HG02938 (cell line): ENCODE results near the gene EFNB2.

Experiments used
- ATAC-seq: cut with Tn5 transposase; IDR thresholded peaks from one replicate; pipeline ENCODE4 v1.9.1; 2021; ENCODE audit warnings: mild to moderate bottlenecking, moderate library complexity; ENCODE audit not compliant: unreplicated experiment

EFNB2 gene

DNA sequence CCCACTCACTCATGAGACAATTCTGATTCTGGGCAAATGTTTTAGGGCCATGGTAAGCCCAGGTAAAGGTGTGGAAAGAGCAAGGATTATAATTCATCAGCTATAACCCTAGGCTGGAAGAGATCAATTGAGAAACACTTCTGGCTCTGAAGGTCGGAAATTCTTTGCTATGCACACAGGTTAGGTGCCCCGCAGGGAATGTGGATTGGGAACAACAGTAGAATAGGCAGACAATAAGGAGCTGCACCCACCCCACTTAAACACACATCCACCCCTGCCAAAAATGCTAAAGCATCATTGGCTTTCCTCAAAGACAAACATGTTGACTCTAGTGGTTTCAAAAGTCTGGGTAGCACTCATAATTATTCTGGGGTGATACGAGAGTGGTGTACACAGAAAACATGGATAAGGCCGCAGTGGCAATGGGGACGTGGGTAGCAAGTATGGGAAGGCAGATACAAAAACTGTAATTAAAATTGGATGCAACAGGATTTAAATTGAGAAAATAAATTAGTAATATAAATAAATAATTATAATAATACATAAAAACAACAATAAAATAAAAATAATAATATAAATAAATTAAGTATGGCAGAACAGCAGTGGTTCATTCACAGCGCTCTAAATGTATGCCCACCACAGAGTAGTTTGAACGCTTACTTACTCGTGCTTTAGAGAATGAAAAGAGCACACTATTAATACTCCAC, 8.6 kb downstream of the EFNB2 start:
- ATAC-seq = no peak

DNA sequence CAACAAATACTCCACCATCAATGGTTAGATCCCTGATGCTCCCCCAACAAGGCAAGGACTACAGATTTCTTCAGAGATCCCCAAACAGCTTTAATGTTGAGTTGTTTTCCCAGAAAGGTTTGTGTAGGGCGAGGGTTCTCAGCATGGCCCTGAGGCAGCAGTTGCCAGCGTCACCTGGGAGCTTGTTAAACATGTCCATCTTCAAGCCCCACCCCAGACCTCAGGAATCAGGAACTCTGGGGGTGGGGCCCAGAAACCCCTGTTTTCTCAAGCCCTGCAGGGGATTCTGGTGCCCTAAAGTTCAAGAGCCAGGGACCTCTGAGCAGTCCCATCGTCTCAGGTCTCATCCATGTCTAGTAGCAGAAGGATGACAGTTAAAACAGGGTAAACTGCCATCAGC, 9.6 kb downstream of the EFNB2 start:
- no peak for ATAC-seq

DNA sequence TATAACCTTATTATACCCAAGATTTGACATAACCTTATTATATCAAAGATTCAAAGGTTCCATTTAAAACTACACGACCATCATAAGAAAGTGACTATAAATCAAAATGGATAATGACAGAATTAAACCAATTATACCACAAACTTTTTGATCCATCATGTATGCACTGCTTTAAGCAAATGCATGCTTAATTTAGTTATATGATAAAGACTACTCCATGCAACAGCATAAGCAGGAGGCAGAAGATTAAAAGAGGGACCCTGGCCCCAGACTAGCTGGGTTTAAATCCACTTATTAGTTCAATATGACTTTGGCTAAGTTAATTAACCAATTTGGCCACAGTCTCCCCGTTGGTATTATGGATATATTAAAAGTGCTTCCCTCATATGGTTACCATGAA, 11.4 kb downstream of the EFNB2 start:
- ATAC-seq = no peak

DNA sequence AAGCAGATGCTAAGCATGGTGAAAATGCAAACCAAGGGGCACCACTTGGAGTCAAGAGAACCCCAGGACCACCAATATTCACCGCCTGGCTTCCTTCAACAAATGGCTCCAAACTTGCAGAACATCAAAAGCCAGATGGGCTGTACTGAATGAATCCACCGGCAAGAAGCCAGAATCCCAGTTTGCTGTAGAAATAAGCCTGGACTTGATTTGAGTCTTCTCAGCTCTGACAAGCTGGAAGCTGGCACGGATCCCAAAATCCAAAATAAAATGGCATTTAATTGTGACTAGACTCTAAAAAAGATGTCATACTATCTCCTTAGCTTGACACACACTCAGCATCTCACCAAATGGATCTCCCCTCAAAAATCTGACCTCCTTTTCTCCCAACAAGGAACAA, 11.9 kb downstream of the EFNB2 start:
- no peak for ATAC-seq

DNA sequence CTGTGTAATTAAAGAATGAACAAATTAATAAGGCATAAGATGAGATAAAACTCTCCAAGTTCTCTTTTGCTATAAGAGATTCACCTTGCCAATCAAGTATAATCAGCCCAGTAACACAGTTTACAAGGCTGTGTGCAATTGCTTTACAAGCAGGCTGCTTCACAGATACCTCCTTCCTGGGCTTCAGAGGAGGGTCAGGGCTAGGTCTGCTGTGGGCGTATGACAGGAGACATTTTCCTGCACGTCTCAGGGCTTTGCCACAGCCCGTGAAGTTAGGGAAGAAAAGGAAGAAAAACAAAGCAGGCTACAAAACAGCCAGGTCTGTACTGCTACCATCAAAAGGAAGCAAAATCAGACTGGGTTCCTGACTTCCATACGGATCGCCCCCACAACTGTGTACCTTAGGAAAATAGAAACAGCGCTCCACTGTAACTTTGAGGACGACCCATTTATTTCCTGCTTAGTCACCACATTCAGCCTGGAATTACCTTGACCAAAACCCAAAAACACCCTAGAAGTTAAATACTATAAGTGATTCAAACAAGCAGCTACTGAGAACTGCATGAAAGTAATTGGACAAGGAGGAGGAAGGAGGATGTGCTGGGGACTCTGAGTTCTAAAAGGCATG, 12.4 kb downstream of the EFNB2 start:
- no peak for ATAC-seq

DNA sequence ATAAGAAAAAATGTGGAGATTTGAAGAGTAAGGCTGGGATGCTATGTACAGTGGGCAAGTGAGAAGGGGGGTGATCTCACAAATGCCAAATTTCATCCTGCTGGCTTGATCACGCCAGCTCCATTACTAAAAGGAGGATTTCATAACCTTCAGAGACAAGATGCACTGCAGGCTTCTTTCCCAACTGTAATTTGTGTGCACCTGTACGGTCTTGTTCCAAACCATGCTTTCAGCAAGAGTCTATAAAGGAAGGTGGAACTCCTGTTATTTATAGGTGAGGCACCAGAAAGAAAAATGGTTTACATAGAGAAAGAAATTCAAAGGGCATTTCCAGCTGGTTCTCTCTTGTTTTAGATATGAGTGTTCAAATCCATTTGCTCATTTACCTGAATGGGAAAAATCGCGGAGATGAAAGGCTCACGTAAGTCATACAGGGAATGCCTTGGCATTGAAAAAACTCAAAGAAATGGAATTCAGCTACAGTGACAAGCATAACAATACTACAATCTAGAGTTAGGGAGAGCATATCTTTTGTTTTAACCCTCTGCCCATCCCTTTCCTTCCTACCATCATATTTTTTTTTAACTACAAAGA, 13.3 kb downstream of the EFNB2 start:
- ATAC-seq = no peak

DNA sequence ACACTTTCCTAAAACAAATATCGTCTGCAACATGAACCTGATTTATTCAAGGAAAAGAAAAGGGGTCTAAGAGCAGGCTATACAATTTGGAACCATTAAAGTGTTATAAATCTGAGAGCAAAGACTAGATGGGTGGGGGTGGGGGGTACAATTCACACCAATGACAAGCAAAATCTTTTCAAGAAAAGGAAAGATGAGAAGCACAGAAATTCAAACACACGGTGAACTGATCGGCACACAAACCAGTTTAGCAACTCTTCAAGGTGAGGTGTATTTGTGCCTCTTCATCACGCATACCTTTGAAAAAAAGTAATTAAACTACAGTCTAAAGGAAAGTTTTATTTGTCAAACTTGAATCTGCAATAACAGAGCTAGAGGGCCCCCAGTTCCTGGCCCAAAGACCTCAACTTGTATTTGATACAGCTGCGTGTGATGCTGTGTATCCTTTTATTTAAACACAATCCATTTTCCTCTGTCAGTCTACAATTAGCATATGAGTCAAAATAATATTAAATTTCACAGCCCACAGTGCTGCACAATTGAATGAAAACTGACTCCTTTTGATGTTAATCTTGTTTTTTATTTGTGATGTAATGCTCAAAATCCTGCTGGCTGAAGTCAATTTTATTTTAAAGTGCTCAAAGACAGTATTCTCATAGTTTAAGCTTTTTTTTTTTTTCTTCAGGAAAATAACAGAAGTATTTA, 14.2 kb downstream of the EFNB2 start:
- no peak for ATAC-seq

DNA sequence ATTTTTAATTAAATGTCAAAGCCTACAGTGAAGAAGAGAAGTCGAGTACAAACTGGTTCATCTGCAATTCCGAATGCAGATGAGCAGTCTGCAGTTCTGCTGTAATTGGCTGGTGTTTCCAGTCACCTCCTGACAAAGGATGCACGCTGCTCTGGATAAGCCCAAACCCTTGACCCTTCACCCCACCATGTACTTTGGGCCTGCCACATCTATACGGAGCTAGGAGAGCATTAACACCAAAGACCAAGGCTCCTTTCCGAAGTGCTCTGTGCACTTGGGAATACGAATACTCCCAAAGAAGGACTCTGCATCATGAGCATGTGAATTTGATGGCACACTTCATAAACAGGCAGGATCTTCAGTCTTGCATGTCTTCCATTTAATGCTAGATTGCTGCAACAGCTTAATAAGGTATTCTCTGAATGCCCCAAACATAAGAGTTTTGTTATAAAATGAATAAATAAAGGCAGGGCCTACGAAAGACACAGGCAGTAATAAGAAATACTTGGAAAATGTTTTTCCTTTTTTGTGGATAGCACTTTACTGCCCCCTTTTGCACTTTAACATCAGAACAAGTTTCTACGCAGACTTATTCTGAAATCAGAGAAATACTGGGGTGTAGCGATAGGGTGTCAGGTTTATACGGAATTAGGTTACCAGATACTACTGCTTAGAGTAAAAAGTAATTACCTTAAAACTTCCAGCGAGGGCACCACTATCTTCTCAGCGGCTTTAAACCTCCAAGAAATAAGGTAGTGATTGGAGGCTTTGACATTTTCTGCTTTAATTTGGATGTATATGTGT, 15.0 kb downstream of the EFNB2 start:
- no peak for ATAC-seq

DNA sequence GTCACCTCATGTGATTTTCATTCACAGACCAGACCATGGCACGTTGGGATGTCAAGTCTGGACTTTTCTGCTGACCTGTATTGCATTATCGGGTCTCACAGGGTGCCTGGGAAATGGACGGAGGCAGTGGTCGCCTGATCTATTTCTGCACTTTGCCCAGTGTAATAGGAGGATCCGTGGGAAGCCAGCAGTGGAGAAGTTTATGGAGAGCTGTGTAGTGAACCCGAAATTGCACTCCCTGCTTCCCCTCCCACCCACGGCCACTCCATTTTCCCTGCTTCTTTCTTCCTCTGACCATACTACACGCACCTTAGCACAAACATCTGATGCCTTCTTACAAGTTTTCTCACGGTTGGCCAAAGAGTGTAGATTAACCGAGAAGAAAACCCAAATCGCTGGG, 16.9 kb downstream of the EFNB2 start:
- ATAC-seq = no peak

DNA sequence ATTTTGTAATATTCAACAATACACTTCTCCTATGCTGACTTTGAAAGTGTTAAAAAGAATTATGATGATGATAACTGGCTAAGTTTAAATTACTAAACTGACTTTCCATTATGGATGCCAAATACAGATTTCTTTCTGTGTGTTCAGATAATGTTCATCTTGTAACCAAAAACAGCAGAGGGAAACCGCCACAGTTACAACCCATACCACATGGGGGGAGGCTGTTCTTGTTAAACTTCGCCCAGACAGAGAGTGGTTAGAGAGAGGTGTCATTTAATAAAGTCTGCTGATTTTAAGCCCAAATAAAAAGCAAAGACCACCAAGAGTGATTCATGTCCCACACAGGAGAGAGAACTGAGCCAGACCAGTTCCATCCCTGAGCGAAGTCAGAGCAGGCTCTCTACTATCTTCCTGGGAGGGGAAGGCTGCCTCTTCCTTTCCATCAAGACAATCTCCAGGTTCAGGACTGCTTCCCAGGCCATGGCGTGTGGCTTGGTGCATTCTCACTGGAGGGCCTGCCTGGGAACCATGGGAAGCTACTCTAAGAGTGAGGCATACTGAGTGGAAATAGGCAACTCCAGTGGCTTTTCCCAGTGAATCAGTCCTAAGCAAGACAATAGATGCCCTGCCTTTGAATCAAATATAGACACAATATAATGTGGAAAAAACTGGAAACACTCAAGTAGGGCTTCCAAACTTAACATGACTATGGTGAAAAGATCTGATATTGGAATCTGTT, 18.2 kb downstream of the EFNB2 start:
- ATAC-seq = no peak

DNA sequence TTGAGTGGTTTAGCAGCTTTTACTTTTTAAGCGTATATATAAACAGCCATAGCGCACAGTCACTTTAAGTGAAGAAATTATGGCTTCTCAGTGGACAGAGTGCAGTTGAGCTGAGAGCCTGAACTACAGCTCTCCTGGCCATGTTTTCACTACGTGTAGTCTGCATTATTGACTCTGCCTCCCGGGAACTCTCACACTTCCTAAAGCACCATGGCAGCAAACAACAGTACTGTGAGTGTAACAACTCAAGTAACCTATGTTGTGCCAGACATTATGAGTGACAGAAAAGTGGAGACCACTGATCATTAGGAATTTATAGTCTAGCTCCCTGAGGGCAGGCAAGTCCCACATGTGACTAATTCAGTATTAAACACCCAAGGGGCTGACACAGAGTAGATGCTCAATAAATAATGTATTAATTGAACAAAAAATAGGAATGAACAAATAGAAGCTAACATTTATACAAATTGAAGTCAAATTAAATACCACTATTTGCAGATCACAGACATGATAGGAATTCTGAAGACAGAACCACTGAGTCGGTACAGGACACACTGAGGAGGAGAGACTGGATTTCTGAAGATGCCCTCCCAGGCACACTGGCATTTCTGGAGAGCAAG, 19.7 kb downstream of the EFNB2 start:
- ATAC-seq = no peak

DNA sequence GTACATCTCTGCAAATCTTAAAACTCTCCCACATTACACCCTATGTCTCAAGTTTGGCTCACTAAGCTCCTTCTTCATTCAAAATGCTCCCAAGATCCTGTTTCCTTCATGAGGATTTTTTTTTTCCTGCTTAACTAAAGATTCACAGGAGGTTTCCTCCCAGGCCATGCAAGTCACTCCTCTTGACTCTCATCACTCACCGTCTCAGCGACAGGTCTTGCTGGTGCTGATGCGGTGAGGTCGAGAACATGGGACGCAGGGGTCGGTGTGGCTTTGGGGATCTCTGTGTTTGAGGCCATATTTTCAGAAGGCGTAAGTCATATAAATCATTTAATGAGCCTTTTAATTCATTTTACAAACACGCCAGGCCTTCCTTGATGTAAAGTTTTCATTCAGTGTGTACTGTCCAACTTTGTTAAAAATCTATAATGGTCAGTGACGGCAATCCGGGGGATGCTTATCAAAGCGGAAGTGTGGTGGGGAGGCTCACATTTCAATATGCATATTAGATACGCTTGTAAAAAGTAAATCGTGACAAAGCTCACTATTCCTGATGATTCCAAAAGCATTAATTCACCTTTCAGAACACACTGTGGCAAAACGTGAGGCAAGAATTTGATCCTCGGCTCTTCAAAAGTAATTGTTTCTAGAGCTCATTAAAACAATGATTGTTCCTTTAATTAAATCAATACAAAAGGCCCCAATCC, 20.4 kb downstream of the EFNB2 start:
- ATAC-seq = no peak

DNA sequence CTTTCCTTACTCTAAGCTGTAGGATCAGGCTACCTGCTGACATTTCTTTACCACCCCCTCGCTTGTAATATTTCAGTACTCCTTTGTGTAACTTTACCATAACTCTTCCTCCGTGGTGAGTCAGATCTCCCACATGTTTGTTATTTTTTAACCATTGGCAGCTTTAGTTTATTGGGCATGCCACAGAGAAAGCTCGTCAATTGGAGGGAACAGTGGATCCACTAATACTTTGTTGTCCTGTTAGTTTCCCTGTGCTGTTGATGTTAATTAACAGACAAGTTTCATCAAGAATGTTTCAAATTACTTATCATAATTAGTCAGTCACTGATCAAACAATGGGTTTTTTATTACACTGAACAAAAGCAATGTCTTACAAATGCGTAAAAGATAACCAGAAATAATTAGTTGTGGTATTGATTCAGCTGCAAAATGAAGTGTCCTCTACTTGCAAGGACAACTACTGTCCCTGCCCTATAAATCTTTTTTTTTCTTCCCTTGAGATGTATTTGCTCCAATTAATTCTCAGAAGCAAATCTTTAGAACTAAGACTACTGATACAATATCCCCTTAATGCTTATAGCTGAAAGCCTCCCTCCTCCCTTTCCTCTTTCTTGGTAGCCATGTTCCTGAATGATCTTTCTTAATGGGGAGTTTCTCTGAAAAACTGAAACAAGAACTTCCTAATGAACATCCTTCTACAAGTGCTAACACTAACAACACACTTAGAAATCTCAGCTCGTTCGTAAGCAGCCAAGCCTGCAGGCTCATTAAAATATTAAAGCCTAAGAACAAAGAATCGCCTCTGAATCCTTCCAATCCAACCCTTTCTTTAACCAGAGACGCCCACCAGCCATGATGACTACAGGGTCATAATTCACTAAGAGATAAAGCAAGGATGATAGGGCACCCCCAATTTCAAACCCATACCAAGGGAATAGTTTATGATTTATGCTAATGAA, 22.2 kb downstream of the EFNB2 start:
- no peak for ATAC-seq

DNA sequence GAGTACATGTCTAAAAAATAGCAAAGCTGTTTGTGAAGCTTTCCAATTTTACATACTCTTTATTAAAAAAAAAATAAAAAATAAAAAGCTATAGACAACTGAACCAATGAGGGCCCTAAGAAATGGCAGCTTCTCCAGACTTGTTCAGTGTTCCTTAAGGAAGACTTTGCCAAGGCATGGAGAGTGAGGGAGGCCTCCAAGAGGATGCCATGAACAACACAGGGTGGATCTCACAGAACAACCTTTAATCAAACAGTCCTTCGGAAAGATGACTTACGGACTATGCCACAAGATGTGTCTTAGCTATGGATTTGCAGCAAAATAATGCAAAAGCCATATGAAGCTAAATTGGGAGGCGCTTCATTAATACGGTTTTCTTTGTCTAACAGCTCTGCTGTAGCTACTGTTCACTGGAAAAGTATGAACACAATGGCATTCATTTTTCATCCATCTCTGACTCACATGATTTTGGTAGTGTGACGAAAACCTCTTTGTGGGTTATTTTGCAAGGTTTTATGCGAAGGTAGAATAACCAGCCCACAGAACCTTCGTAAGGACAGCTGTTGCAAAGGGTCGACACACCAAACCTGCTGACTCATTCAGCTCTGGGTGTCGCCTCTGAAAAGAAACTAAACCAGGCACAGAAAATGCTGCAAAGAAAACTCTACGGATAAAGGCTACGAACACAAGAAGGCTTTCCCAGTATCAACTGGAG, 27.7 kb downstream of the EFNB2 start:
- ATAC-seq = peak; percentile 73

DNA sequence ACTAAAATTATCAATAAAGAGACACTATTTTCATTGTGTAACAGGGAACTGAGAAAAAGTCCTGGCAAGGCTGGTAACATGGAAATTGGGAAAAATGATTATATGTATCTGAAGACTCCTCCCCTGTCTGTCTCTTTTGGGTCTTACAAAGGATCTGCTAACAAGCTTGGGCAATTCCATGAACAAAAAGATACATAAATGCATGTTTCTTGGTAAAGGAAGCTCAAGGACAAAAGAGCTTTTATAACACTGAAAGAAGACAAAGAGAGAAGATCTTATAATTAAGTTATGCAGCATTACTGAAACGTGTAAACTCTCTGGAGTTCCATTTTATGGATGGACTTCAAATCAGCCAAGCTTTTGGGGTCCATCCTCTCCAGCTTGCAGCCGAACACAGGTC, 29.2 kb downstream of the EFNB2 start:
- ATAC-seq = no peak

DNA sequence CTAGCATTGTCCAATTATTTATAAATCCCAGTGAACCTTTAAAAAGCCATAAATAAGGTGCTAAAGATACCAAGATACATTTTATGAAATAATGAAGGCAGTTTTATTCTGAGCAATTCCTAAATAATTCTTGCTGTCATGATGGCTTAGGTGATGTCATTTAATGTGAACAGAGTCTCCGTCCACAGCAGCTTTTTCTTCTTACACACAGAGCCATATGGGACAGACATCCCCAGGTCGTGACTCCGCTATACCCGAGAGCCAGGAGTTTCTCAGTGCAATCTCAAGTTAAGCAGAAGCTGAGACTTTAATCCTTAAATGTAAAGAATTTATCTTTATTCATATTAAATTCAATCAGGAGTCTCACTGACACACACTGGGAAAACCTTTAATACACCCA, 29.7 kb downstream of the EFNB2 start:
- ATAC-seq = no peak

DNA sequence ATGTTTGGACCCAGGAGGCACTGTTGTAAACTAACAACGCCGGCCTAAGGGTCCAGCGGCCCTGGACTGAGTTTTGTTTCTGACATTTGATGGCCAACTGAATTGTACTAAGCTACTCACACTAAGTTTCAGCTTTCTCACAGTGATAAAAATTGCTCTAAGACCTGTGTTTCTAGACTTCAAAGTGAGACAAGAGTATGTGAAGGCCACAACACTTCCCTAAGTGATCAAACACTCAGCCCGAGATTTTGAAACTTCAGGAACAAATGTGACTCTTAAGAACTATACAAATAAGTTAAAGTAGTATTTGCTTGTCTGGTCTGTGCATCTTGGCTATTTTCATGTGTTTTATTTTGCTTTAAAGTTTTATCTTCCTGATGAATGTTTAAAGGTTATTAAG, 30.2 kb downstream of the EFNB2 start:
- no peak for ATAC-seq
